NCI-H1694 treated with DMSO at 0.1 percent for 48 hours (cell line): ENCODE data around the gene TSPAN15.

ENCODE experiments used
- DNase-seq: peaks from one replicate; lab custom pipeline; 2025; lab: John Stamatoyannopoulos, UW

TSPAN15 gene

DNA sequence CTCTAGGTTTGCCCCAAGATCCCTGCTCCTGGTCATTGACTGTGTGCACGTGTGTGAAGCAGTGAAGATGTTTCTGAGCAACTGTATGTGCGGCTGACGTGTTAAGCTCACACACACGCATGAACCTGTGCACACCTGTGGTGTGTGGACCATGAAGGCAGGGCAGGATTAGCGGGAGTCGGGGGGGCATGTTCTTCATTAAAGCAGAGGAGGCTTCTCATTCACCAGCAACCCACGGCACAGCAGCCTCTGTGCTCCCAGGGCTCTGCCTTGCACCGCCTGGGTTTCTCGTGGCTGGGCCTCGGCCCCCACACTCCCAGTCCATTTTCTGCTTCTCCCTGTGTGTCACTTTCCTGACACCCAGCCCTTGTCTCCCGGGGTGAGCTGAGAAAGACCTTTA is 33.7 kb upstream of the TSPAN15 start:
- no peak for DNase-seq

DNA sequence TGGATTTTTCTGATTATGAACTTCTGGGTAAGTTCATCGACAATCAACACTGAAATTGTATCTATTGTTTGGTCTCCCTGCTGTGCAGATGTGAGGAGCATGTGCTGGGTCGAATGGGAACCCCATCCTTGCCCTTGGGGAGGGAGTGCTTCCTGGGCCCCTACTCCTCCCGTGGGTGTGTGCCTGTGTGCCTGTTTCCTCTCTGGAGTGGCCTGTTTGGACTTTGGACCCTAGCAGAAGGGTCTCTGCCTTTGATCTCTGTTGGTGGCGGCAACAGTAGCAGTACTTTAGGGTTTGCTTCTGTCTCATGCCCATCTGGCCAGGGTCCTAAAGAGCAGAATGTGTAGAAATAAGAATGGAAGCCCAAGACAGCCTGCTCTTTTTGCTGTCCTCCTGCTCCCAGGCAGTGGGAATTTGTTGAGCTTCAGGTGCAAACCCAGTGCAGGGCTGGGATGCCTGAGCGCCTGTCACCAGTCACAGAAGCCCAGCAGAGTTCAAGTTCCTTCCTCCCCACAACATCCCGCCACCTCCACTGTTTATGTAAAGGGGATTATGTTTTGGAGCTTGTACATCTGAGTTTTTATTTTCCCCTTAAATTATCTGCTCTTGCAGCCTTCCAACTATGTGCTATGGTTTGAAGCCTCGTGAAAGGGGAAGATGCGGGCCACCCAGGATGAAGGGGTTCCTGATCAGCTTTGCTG is 33.1 kb upstream of the TSPAN15 start:
- no peak for DNase-seq

DNA sequence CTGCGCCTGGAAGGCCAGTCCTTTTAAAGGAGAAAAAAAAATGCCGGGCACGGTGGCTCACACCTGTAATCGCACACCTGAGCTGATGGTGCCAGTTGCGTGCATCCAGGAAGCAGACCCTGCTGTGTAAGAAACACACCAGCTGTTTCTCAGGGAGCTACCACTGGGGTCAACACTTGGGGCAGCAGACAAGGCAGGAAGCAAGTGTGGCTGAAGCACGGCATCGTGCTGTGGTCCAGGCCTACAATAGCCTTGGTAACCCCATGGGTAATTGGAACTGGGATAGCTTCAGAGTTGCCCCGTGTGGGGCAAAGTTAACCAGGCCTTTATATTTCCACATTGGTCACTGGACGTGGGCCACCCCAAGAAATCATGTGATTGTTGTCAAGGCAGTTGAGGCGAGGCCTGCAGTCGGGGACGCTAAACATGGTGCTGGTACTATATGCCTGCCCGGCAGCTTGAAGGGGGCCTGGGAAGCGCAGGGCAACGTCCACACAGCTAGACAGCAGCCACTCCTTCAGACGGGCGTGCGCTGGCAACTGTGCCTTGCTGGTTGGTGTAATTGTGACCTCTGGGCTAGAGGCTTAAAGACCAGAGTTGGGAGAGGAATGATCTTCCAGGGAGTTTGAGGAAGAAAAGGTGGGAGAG is 32.0 kb upstream of the TSPAN15 start:
- no peak for DNase-seq

DNA sequence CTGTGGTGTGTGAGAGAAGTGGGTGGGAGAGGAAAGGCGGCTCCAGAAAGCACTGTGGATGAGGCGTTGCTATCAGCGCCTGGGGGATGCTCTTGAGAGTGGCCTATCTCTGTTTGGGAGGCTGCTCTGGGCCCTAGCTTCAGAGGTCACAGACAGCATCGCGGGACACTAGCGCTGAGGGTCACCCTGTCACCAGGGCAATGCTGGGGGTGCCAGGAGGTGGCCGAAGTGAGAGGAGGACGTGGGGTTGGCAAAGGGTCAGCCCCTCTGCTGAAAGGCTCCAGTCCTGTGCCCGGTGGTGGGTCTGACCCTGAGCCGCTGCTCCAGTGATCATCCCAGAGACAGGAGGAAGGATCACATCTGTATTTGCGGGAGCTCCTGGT is 31.5 kb upstream of the TSPAN15 start:
- DNase-seq = no peak

DNA sequence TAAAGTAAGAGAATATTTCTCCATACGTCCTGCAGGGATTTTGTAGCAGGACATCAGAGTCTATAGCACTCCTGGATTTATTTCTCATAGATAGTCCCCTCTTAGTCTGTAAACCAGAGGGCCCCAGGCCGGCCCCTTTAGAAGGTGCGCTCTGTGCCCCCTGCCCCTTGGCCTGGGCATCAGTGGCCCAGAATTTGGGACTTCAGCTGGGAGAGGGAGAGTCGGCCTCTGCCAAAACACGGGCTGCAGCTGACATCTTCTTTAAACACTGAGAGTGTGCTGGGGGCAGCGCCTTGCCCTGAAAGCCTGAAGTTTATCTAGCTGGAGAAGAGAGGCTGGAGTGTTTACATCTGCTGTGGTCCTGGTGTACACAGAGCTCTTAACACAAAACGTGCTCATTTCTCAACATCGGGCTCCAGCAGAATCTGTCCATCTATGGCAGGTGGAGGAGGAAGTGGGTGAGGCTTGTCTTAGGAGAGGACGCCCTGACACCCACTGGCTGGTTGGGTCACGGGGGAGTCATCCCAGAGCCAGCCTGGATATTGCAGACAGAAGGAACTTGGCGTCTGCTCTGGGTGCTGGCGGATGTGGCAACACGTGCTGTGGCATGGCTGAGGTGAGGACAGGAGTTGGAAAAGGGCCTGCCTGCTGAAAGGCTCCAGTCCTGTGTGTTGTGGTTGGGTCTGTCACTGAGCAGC is 29.5 kb upstream of the TSPAN15 start:
- DNase-seq = no peak

DNA sequence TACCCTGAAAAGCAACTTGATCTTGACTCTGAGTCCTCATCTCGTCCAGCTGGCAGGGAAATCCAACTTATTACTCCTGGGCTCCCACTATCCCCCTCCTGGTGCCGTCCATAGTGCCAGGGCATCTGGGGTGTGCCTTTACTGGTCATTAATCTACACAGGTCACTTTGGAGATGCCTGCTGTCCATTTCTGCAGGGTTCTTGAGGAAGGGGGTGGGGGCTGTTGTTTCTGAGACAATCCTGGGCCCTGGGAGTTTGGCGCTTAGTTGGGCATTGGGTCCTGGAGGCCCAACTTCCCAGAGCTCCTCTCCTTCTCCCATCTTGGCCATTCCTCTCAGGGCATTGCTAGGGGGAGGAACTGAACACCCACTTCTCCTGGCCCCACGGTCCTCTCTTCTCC is 28.6 kb upstream of the TSPAN15 start:
- DNase-seq = no peak

DNA sequence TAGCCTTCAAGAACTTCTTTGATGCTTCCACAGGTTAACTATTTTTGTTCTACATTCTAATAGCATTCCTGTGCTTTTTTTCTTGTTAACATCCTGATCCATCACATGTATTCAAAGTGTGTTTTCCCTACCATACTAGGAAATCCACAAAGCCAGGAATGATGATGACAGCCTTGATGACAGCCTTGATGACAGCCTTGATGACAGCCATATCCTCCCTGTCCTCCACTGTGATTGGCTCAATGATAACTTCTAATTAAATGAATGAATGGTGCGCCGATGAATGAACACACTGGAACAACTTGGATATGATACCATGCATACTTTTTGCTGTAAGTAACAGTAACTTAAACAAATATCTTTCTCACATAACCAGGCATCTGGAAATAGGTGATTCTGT is 26.2 kb upstream of the TSPAN15 start:
- no peak for DNase-seq

DNA sequence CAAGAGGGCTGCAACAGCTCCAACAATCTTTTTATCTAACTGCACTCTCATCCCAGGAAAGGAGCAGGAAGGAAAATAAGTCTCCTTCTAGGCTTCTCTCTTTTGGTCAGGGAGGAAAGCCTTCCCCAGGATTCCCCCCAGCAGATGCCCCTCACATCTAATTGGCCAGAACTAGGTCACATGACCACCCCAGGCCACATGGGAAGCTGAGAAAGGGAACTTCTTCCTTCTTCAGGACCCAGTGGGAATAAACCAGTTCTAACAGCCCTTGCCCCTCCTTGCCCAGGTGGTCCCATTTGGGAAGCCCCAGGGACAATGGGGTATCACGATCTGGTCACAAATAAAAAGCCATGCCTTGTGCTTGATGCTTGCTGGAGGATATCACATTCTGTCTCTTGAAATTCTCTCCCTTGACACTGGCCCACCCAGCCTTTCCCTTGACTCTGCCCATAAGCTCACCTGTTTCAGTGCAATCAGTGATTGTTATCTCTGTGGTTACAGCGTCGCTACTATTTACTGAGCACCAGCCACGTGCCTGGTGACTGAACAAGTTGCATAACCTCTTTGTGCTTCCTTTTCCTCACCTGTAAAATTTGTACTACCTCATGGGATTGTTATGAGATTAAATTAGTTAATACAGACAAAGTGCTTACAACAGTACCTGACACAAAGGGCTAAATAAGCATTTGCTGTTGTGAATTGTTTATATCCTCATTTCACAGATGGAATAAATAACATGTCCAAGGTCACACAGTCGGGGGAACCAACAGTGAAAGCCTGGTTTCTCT is 25.6 kb upstream of the TSPAN15 start:
- DNase-seq = no peak

DNA sequence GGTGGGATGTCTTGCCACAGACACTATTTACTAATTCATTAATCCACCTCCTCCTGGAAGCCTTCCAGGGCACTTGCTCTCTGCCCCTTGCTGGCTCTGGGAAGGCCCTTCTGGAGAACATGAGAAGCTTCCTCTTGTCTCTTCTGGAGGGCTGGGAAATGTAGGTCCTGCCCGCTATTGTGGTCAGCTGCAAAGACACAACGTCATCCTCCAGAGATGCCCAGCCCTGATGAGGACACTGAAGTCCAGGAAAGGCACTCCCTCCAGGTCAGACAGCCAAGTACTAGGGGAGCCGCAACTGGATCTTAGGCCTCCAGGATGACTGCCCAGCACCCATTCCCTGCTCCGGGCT is 24.9 kb upstream of the TSPAN15 start:
- DNase-seq = no peak

DNA sequence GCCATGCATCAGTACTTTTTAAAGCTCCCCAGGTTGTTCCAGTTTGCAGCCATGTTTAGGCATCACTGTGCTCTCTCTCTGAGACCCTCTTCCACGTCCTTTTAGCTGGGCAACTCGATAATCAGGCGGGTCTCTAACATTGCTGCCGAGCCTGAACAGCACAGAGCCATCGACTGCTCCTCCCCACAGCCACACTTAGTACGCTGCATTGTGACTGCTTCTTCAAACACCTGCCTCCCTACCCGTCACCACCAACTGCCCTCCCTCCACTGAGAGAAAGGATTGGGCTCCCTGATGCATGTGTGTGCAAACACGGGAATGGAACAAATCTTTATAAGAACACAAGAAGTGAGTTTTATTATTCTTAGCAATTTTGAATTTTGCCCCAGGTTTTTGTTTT is 23.1 kb upstream of the TSPAN15 start:
- peak; percentile 65 for DNase-seq

DNA sequence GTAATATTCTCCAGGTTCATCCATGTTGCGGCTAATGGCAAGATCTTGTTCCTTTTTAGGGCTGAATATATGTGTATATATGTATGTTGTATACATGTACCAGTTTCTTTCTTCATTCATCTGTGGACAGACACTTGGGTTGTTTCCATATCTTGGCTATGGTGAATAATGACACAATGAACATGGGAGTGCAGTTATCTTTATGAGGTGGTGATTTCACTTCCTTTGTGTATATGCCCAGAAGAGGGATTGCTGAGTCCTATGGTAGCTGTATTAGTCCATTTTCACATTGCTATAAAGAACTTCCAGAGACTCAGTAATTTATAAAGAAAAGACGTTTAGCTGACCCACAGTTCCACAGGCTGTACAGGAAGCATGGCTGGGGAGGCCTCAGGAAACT is 17.1 kb upstream of the TSPAN15 start:
- no peak for DNase-seq

DNA sequence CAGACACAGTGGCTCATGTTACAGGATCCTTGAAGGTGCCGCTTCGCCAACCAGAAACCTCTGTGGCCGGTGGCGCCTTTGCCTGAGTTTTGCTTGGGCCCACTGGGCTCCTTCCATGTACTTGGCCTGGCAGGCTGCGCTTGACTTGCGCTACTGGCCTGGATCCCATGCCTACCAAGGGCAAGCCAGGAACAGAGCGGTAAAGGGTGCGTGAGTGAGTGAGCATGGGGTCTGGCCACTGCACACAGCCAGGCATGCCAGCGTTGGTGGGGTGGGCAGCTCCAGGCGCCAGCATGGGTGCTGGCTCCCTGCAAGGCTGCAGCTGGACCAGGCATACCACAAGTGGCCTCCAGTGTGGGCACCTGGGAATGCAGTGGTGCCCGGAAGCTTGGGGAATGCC is 16.3 kb upstream of the TSPAN15 start:
- DNase-seq = no peak

DNA sequence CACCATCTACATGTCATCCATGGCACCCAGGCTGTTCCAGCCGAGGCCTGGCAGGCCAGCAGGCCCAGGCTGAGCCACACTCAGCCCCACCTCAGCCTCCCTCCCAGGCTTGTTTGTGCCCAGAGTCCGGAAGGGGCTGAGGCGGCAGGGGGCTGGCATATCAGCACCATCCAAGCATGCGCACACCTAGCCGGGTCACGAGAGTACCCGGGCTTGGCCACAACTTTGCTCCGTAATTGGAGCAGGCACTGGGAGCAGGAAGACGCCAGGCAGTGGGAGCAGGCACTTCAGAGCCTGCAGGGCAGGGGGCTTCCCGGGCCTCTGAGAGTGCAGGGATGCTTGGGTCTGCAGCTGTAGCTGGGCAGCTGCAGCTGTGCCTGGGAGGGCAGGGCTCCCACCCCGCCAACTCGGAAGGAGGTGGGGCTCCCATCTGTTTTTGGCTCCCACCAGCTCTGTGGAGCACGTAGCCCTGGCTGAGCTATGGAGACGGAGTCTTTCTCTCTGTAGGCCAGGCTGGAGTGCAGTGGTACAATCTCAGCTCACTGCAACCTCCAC is 15.2 kb upstream of the TSPAN15 start:
- no peak for DNase-seq

DNA sequence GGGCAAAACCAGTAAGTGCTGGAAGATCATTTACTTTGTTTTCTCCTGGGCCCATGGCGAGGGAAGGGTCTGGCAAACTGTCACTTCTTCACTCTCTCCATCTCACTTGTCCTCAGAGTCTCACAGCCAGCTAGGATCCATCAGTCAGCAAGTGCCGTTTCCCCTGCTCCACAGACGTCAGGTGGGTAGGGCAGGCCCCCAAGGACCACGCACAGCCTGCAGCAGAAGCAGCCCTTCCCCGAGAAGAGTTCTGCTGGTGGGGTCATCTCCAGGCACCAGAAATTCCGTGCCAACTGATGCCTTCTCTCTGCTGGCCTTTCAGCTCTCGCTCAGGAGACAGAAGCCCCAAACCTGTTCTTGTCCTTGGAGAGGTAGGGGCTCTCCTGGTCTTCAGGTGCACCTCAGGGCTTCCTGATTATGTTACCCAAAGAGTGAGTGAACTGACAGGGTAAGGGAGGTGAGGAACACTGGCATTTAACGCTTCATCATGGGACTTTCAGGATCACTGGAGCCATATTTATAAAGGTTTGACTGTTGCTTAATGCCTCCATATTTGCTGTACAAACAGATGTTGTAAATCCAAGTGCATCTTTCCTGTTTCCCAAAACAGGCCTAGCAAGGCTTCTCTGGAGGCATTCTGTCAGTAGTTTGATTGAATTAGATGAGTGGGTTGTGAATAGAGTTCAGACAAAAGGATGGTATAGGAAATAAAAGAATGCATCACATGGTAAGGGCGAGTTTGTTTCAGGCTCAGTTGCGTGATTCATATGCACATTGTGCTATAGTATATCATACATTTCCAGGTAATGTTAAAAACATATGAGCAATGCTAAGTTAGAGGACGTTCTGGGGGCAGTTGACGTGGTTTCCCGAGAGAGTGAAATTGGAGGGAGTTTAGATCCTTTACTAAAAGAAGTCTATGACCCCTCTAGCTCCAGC is 13.7 kb upstream of the TSPAN15 start:
- no peak for DNase-seq

DNA sequence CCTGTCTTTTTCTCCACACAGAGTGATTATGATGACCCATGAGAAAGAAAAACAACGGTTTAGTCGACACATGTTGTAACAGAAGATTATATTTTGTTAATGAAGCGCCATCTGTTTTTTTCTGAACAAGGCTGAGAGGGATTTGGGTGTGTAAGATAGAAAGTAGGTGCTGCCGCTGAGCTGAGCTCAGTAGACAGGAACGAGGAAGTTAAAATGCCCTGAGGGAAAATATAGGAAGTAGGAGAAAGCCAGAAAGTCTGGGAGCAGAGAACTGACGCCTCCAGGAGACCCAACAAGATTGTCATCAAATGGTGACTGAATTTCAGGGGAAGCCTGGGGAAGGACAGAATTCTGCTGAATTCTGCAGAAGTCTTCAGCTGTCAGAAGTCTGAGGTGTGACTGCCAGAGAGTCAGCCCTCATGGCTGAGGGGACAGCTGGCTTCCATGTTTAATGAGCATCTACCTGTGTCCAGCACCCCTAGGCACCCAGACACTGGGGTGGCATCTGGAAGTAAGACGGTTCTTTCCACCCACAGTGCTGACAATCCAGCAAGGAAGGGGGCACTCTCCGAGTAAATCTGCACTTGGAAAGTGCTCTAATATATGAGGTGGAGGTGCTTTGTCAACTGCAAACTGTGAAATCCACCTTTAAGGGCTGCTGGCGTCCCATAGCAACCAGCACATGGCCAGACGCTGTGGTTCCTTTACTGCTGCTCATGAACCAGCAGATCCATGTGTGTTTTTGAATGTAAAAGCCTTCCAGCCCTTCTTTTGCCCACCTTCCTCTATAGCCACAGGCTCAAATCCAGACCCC is 12.5 kb upstream of the TSPAN15 start:
- DNase-seq = peak; percentile 92

DNA sequence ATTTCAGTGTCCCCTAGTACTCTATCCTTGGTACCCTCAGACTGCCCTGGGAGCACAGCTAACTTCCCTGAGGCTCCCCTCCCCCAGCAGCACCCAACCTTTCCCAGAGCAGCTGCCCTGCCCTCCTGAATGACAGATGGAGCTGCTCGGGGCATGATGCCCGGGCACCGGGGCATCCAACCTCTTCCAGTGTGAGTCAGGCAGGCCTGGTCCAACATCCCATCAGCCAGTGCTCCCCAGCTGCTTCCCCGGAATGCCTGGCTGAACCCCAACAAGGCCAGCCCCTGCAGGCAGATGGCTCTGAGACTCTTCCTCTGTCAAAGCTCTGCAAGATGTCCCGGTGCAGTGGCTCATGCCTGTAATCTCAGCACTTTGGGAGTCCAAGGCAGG is 11.9 kb upstream of the TSPAN15 start:
- DNase-seq = peak; percentile 85

DNA sequence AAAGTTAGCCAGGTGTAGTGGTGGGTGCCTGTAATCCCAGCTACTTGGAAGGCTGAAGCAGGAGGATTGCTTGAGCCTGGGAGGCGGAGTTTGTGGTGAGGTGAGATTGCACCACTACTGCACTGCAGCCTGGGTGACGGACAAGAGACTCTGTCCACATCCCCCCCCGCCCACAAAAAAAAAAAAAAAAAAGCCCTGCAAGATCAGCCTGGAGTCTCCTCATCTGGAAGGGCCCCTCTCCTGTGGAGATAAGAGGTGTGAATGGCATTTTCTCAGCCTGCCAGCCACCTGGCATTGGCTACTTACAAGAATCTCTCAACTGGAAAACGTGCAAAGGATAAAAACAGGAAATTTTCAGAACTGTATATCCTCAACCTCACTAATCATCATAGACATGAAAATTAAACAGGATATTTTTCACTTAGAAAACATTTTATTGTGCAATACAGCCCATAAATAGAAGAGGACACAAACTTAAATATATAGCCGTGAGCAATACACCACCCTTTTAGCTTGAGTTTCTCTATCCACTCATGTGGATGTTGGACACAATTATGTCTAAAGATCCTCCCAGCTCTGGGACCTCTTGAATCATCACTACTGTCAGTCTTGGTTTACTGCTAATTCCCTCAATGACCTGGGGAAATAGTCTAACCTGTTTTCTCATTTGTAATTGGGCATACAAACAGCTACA is 11.3 kb upstream of the TSPAN15 start:
- no peak for DNase-seq

DNA sequence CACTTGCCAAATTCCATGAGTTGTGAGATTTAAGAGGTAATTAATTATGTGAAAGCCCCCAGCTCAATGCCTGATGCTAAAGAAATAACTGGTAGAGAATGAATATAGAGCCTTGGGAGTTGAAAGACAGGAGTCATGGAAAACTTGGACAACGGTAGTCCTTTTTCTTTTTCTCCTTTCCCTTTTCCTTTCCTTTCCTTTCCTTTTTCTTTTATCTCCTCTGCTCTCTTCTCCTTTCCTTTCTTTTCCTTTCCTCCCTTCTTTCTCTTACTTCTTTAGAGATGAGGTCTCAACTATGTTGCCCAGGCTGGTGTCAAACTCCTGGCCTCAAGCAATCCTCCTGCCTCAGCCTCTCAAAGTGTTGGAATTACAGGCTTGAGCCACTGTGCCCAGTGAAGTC is 7.9 kb upstream of the TSPAN15 start:
- no peak for DNase-seq

DNA sequence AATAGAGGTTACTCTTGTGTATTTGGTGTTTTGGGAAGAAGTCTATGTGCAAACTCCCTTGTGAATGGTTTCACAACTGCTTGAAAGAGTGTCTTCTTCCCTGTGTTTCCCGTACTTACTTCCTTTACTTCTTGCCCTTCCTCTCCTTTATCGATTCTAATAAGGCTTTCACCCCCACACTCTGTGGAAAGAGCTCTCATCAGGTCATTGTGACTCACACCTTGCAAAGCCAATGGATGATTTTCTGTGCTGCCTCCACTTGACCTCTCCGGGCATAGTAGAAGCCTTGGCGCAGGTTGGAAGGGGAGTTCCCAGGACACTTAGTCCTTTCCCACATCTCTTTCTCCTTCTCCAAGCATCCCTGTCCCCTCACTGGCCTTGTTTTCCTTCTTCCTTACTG is 6.2 kb upstream of the TSPAN15 start:
- no peak for DNase-seq

DNA sequence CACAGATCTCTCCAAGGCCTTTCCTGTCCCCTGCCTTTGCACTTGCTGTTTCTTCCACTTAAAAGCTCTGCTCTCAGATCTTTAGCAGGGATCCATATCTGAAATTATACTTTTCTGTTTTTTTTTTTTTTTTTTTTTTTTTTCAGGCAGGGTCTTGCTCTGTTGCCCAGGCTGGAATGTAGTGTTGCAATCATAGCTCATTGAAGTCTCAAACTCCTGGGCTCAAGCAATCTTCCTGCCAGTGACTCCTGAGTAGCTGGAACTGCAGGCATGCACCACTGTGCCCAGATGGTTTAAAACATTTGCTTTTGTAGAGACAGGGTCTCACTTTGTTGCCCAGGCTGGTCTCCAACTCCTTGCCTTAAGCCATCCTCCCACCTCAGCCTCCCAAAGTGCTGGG is 5.0 kb upstream of the TSPAN15 start:
- no peak for DNase-seq
